GM21529 (cell line): ENCODE data around the gene ACOD1.

Source experiments
- ATAC-seq: cut with Tn5 transposase; IDR thresholded peaks from one replicate; pipeline ENCODE4 v1.9.1; 2021; ENCODE audit not compliant: unreplicated experiment

The ACOD1 gene

GRCh38 chr13:76983676-76984075, 35.4 kb downstream of the ACOD1 start:
- ATAC-seq, result no peak

DNA sequence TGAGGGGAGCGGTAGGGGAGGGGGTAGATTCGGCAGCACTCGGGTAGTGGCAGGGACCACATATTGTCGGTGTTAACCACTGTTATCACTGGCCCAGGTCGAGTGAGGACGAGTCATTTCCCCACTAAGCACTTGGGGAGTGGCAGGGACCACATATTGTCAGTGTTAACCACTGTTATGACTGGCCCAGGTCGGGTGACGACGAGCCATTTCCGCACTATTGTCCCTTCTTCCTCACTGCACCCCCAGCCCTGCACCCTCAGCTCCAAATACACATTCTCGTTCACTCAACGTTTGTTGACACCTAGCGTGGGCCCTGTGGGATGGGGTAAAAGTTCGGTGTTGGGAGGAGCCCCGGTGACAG, 43.1 kb downstream of the ACOD1 start:
- ATAC-seq, result peak; percentile 55

DNA sequence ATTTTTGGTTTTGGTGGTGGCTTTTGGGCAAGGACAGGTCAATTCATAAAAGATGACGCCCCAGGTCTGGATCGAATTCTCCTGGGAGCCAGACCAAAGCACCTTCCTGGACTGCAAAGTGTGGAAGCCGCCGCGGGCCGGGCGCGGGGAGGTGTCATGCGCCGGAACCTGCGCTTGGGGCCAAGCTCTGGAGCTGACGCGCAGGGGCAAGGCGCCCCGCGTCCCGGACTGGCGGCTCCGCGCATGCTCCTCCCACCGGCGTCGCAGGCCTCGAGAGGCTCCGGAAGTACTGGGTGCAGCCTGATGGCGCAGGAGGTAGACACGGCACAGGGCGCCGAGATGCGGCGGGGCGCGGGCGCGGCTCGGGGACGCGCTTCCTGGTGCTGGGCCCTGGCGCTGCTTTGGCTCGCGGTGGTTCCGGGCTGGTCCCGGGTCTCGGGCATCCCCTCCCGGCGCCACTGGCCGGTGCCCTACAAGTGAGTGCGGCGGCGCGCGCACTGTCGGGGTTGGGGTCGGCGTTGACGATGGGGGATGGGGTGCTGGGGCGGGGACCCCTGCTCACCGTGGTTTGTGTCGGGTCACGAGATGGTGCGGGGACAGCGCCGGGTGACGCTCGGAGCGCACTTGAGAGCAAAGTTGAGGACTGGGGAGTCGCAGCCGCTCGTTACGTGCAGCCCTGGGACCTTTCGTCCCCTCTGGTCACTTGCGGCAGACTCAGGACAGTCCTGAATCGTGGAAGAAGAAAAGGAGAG, 43.7 kb downstream of the ACOD1 start, which contains the start of gene CLN5:
TSS of gene CLN5 (plus strand) at position 286 of the 752 bp plus-strand sequence. CDS start at position 304, 18 bp downstream.
- ATAC-seq, result peak; percentile 93

- peak; percentile 18 for ATAC-seq
These were observed 44.3 kb downstream of the ACOD1 start for GRCh38 chr13:76992548-76993001.

DNA sequence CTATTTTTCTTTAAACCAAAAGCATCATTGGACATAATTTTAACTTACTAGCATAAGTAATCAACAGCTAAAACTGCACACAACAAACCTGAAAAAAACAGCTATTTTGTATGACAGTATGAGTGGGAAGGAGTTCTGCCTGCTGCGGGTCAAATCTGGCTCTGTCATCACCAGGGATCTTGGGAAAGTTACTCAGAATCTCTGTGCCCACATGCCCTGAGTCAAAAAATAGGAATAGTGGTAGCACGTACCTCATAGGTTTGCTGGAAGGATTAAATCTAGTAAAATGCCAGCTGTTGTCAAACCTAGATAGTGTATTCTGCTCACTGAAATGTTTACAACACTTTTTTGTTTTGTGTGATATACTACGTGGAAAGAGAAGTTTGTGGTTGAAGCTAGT, 44.7 kb downstream of the ACOD1 start:
- ATAC-seq, result no peak

DNA sequence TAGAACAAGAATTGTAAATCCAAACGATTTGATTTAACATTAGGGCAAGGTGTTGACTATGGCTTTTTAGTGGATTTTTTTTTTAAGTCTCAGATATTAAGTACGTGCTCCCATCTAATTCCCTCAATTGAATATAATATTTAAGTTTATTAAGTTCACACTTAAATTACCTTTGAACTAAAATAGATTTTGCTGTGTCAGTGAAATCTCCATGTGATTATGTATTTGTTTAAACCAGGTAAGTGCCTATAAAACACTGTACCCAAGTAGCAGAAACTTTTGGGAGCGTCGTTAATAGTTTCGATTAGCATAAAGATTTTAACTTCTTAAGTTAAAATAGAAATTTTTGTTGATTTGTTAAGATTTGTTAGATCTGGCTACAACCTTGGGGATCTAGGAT, 45.2 kb downstream of the ACOD1 start:
- ATAC-seq, result no peak

DNA sequence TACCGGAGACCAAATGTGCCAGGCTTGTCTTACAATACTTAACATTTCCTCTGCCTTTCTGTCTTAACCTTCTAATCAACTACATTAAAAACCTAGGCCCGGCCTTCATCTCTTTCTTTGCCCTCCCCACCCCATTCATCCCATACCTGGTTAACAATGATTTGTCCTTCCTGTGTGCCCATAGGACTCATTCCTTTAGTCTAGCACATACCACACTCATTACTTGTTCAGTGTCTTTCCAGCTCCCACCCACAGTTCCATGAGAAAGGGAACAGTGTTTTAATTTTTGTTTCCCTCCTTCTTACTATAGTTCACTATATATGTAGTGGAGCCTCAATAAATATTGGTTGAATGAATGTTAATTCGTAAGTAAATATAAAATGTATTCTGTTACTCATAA, 46.0 kb downstream of the ACOD1 start:
- no peak for ATAC-seq

DNA sequence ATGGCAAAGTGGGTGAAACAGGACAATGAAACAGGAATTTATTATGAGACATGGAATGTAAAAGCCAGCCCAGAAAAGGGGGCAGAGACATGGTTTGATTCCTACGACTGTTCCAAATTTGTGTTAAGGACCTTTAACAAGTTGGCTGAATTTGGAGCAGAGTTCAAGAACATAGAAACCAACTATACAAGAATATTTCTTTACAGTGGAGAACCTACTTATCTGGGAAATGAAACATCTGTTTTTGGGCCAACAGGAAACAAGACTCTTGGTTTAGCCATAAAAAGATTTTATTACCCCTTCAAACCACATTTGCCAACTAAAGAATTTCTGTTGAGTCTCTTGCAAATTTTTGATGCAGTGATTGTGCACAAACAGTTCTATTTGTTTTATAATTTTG, 52.2 kb downstream of the ACOD1 start:
- ATAC-seq, result no peak

GRCh38 chr13:77001540-77001939, 53.2 kb downstream of the ACOD1 start:
- ATAC-seq, result no peak

DNA sequence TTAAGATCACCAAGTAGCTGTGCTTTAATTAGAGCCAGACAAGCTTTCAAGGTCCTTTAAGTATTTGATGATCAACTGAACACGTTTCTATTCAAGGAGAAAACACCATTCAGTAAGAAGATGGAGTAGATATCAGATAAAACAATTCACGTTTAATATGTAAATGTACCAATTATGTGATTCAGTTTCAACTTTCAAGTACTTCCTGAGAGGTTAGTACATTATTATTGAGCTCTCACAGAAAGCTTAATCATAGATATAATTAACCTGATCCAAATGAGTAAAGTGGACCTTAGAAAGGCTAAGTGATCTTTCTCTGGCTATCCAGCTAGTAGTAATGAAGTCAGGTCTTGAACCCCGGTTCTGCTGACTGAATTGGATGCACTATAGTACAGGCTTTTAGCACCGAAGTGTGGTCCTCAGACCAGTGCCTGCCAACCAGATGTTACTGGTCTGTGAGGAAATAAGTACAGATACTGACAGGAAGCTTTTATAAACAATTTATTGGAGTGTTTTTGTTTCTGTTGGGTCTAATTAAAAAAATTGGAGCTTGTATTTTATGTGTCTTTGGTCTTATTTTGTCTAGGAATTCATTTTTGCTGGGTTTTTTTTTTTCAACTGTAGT, 53.8 kb downstream of the ACOD1 start:
- no peak for ATAC-seq

DNA sequence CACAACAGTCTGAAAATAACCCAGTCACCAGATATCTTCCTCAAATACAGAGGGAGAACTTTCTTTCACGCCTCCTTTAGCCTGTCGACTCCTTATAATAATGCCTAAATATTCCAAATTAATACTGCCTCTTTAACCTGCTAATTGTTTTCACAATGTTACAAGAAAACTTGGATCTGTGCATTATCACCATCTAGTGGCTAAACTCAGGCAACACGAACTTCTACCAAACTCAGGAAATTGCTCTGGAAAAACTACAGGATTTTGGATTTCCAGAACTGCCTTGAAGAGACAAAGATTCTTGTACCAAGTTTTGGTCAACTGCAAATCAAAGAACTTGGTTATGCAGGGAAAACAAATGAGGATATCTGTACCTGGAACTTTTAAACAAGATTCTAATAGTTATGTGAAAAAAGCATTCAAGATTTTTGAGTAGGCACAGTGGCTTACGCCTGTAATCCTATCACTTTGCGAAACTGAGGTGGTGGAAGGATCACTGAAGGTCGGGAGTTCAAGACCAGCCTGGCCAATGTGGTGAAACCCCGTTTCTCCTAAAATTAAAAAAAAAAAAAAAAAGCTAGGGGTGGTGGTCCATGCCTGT, 54.4 kb downstream of the ACOD1 start:
- no peak for ATAC-seq
